Right lobe of liver (tissue), 6 donors: ENCODE measurements around the gene MIEN1. TPM values are rescaled to one million over a fixed set of nuclear protein-coding genes. Genes with fewer than 3 reads are reported as not detected.
A peak's percentile ranks its signal among the peaks of the same experiment; 100 is the strongest.
"Not testable (repeated sequence)": the region's sequence is repeated elsewhere in the genome, so short reads cannot be mapped to it uniquely, and the experiment has no call there.

ENCODE experiments used
- ATAC-seq, 4 donors: fragments of 200-7000 bp; cut with Tn5 transposase; one replicate each; pipeline ENCODE4 v1.9.1; 2020; ENCODE audit warnings: mild to moderate bottlenecking in 4 of 4, moderate library complexity in 4 of 4
- DNase-seq, 3 donors: peaks; one replicate each; pipeline ENCODE4 v3.0.0-alpha.2; 2020
- H3K27ac ChIP-seq, 3 donors: fragments of 200-600 bp; one replicate each; pipeline ENCODE4 v1.8.0; 2022
- H3K27me3 ChIP-seq, 2 donors: fragments of 200-600 bp; one replicate each; pipeline ENCODE4 v1.8.0; 2022
- H3K36me3 ChIP-seq, 4 donors: fragments of 200-600 bp; sonication (generic) in 1 of 4; one replicate each; pipeline versions ENCODE4 v1.5.1 to v1.8.0; 2017 to 2022; ENCODE audit warnings: control low read depth in 1 of 4
- H3K4me1 ChIP-seq, 4 donors: fragments of 200-600 bp; sonication (generic) in 1 of 4; one replicate each; pipeline versions ENCODE4 v1.5.1 to v1.8.0; 2017 to 2022; ENCODE audit warnings: control low read depth in 1 of 4
- H3K4me3 ChIP-seq, 3 donors: fragments of 200-600 bp; one replicate each; pipeline ENCODE4 v1.8.0; 2022
- H3K9me3 ChIP-seq, 4 donors: fragments of 200-600 bp; sonication (generic) in 1 of 4; one replicate each; pipeline versions ENCODE4 v1.5.1 to v1.8.0; 2017 to 2022; ENCODE audit warnings: control low read depth in 1 of 4
- POLR2A ChIP-seq: fragments of 450-650 bp; IDR thresholded peaks from one replicate; pipeline ENCODE4 v1.6.1; 2017; ENCODE audit warnings: antibody characterized with exemption, mild to moderate bottlenecking
- WGBS: methylation state at CpG from one replicate; pipeline ENCODE4 v1.1.6; 2018; ENCODE audit warnings: low coverage, low lambda C conversion rate; ENCODE audit not compliant: insufficient coverage; ENCODE audit errors: missing lambda C conversion rate; 5-methylcytosine and 5-hydroxymethylcytosine counted together
- intact Hi-C, 2 donors: fragments of 100-400 bp; cut with DNase I; formaldehyde crosslinking; loops; one replicate each; pipeline versions ENCODE4 v1.11.2 to v1.14.1; 2022
- total RNA-seq, 6 experiments: library from RNA; depleted of rRNA in 2 of 6; stranded (reverse); fragments of >200 nt in 2 of 6; fragmentation: NEBNext Ultra II Directional in 3 of 6; extraction: Animal tissue kit (Norgen Biotek cat#: 25700) in 3 of 6; gene quantifications; one replicate each; pipeline versions ENCODE4 v1.1.0 to v1.2.4, GENCODE V29; 2016 to 2023
- TF ChIP-seq, protein P1 (sequence below), 4 donors: fragments of 200-600 bp in 3 of 4; fragments of 450-650 bp in 1 of 4; IDR thresholded peaks; one replicate each; pipeline versions ENCODE4 v1.5.1 to v1.8.0; 2016 to 2022; ENCODE audit warnings: antibody characterized with exemption in 4 of 4, mild to moderate bottlenecking in 2 of 4
- donor health status: DM: no; HTN: yes; CAD: no.
- donor health status: DM: no; HTN: no; CAD: no.
- donor health status: DM: no; HTN: no; CAD: no.
- donor health status: DM: no; HTN: yes; CAD: no.
- donor health status: DM: no; HTN: yes; CAD: no.

MIEN1 gene
- total RNA-seq, 6 experiments from 2014 or later: 23.1 to 61.6 (median 29.0) TPM

DNA sequence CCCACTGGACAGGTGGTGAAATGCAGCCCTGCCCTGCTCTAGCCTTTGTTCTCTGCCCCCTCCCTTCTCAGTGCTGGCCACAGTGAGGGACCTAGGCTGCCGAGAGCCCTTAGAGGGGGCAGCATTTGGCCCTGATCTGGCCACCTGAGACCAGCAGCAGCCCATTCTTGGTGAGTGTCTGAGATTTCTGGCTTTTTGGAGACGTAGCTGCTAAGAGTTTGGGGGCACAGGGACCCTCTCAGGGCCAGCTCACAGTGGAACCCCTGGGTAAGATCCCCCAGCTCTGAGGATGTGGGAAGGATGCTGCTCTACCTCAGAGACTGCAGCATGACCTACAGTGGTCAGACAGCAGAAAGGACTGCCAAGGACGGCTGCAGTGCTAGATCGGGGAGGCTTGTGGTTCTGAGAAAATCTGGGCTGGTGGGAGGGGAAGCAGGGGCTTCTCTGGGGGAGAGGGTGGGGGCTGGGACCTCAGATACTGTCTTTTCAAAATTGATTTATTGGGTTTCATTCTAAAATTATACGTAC is 20.7 kb upstream of the MIEN1 start:
- peaks cover 0 to 7% (median 2%) of the 10 kb centered on the region in 4 donors for H3K36me3 ChIP-seq
- H3K9me3 ChIP-seq: no peaks in the 10 kb centered on the region
- H3K4me3 ChIP-seq: no peak overlapping the region
- no peaks in the 10 kb centered on the region for H3K27me3 ChIP-seq
- ATAC-seq: no peak
- intact Hi-C loops: loop anchor here (5.0 to 10.0 kb wide), 2 partner anchors 129 to 224 kb away; no protein-coding TSS in a partner anchor
- DNase-seq: no peak
- peaks cover 0 to 18% (median 2%) of the 10 kb centered on the region in 4 donors for H3K4me1 ChIP-seq
- no peak overlapping the region for H3K27ac ChIP-seq
- 77% methylated on average over 3 of the region's 5 CpGs for WGBS
- TF ChIP-seq, protein P1, sequence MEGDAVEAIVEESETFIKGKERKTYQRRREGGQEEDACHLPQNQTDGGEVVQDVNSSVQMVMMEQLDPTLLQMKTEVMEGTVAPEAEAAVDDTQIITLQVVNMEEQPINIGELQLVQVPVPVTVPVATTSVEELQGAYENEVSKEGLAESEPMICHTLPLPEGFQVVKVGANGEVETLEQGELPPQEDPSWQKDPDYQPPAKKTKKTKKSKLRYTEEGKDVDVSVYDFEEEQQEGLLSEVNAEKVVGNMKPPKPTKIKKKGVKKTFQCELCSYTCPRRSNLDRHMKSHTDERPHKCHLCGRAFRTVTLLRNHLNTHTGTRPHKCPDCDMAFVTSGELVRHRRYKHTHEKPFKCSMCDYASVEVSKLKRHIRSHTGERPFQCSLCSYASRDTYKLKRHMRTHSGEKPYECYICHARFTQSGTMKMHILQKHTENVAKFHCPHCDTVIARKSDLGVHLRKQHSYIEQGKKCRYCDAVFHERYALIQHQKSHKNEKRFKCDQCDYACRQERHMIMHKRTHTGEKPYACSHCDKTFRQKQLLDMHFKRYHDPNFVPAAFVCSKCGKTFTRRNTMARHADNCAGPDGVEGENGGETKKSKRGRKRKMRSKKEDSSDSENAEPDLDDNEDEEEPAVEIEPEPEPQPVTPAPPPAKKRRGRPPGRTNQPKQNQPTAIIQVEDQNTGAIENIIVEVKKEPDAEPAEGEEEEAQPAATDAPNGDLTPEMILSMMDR (IDR thresholded peaks at IDR 0.05): no peak
- no peak for TF ChIP-seq POLR2A

DNA sequence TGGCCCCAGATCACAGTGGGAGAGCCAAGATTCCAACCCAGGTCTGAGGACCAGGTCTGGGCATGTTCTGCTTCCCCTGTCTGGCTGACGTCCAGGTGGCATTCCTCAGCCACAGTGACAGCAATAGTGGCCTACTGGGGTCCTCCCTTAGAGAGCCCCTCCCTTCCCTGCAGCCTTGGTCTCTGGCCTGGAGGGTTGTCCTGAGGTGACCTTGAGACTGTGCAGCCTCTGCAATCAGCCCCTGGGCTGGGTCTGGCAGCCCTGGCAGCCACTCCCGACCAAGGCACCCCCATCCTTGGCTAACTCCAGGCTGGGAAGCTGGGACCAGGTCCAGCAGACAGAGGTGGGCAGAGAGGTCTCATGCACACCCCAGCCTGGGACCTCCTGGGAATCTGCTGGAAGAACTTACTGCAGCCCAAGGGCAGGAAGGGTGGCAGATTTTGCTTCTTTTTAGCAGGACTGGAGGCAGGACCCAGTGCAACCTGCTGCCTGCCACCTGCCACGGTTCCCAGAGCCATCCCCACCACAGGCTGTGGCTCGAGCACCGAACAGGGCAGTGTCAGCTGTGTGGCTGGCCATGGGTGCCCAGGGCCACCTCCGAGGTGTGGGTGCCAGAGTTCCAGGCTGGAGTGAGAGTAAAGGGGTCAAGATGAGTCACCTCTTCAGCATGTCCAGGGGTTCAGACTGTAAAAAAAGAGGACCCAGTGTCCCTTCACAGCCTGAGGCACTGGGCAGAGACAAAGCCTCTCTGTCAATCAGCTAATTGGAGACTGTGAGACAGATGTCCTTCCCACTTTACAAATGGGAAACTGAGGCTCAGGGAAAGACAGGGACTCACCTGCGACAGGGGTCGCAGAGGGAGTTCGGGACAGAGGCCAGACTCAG is 20.0 kb upstream of the MIEN1 start:
- Histone ChIP-seq H3K9me3 (no peaks in the 10 kb centered on the region), H3K36me3 (peaks cover 0 to 10% (median 5%) of the 10 kb centered on the region in 4 donors), H3K4me1 (peaks cover 0 to 18% (median 2%) of the 10 kb centered on the region in 4 donors), H3K4me3 (no peak overlapping the region), H3K27me3 (no peaks in the 10 kb centered on the region), H3K27ac (no peak overlapping the region)
- no peak for TF ChIP-seq POLR2A
- TF ChIP-seq, protein P1 (IDR thresholded peaks at IDR 0.05): no peak
- intact Hi-C loops: loop anchor here (5.0 to 10.0 kb wide), 2 partner anchors 128 to 224 kb away; no protein-coding TSS in a partner anchor
- DNase-seq (peak in 1 of 3 donors; percentile 50), ATAC-seq (no peak)
- WGBS: 36% methylated on average over 6 of the region's 9 CpGs

DNA sequence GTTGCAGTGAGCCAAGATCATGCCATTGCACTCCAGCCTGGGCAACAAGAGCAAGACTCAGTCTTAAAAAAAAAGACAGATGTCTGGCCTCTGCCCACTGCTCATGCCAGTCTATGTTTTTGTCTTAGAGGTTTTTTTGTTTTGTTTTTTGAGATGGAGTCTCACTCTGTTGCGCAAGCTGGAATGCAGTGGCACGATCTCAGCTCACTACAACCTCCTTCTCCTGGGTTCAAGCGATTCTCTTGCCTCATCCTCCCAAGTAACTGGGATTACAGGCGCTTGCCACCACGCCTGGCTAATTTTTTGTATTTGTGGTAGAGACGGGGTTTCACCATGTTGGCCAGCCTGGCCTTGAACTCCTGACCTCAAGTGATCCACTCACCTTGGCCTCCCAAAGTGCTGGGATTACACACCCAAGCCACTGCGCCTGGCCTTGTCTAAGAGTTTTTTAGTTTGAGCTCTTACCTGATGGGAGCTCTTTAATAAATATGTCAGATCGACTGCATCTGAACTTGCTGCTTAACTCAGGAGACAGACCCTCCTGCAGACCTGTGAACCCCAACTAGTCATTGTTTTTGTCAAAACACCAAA is 18.2 kb upstream of the MIEN1 start:
- H3K4me1 ChIP-seq, DNase-seq, H3K4me3 ChIP-seq, H3K9me3 ChIP-seq, H3K27ac ChIP-seq, H3K27me3 ChIP-seq, ATAC-seq: not testable (repeated sequence)
- 83% methylated on average over 8 of the region's 8 CpGs for WGBS
- H3K36me3 ChIP-seq: peaks cover 0 to 26% (median 10%) of the 10 kb centered on the region in 4 donors
- intact Hi-C loops: loop anchor here (10.0 kb wide), 2 partner anchors 114 to 204 kb away; partner anchors contain the start of gene STARD3 (in 1 of the 2)

DNA sequence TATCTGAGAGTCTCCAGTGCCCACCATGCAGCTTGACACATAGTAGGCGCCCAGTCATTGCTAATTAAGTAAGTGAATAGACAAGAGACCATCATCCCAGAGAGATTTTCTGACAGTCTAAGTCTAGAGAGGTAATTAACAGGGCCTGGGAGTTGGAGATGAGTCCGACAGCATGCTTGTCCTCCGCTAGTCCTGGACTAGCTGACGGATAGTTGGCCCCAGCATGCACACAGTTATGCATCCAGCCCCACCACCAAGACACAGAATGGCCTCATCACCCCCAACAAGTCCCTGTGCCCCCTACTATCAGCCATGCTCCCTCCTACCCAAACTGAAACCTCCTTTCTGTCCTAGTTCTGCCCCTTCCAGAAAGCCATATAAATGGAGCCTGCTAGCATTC is 17.4 kb upstream of the MIEN1 start:
- intact Hi-C loops: loop anchor here (10.0 kb wide), 2 partner anchors 113 to 203 kb away; partner anchors contain the start of gene STARD3 (in 1 of the 2)
- DNase-seq (no peak), ATAC-seq (no peak)
- Histone ChIP-seq H3K27me3 (no peaks in the 10 kb centered on the region), H3K4me3 (no peak overlapping the region), H3K36me3 (peaks cover 0 to 27% (median 10%) of the 10 kb centered on the region in 4 donors), H3K9me3 (no peaks in the 10 kb centered on the region), H3K27ac (no peak overlapping the region), H3K4me1 (peaks cover 0 to 4% (median 0%) of the 10 kb centered on the region in 4 donors)
- TF ChIP-seq, protein P1 (IDR thresholded peaks at IDR 0.05): no peak
- TF ChIP-seq POLR2A: no peak
- WGBS: 100% methylated on average over 3 of the region's 4 CpGs
